HG02759 (cell line): Measurements from ENCODE around the gene ZDHHC14.
"Not testable (repeated sequence)": the region's sequence is repeated elsewhere in the genome, so short reads cannot be mapped to it uniquely, and the experiment has no call there.

Source experiments
- ATAC-seq: cut with Tn5 transposase; IDR thresholded peaks from one replicate; pipeline ENCODE4 v1.9.1; 2021; ENCODE audit warnings: mild to moderate bottlenecking, moderate library complexity; ENCODE audit not compliant: unreplicated experiment

The ZDHHC14 gene

GRCh38 chr6:157561929-157562810 lies 181.2 kb downstream of the ZDHHC14 start:
- ATAC-seq: peak; percentile 43

- no peak for ATAC-seq
These were observed 182.0 kb downstream of the ZDHHC14 start for GRCh38 chr6:157562997-157563396.

GRCh38 chr6:157563611-157564284 lies 182.8 kb downstream of the ZDHHC14 start:
- peak; percentile 71 for ATAC-seq

GRCh38 chr6:157568702-157569101 lies 187.7 kb downstream of the ZDHHC14 start:
- no peak for ATAC-seq

GRCh38 chr6:157569543-157569942 lies 188.6 kb downstream of the ZDHHC14 start:
- ATAC-seq: peak; percentile 46

GRCh38 chr6:157570104-157570503 lies 189.1 kb downstream of the ZDHHC14 start:
- ATAC-seq: no peak

GRCh38 chr6:157570752-157571151 lies 189.8 kb downstream of the ZDHHC14 start:
- ATAC-seq: peak; percentile 21

- ATAC-seq: peak; percentile 57
These were observed 190.3 kb downstream of the ZDHHC14 start for GRCh38 chr6:157571269-157571668.

GRCh38 chr6:157571950-157572349 lies 191.0 kb downstream of the ZDHHC14 start:
- ATAC-seq: no peak

- ATAC-seq: no peak
These were observed 193.9 kb downstream of the ZDHHC14 start for GRCh38 chr6:157574851-157575424.

GRCh38 chr6:157575436-157576145 lies 194.6 kb downstream of the ZDHHC14 start:
- ATAC-seq: no peak

GRCh38 chr6:157576991-157577390 lies 196.0 kb downstream of the ZDHHC14 start:
- not testable (repeated sequence) for ATAC-seq

- not testable (repeated sequence) for ATAC-seq
These were observed 197.5 kb downstream of the ZDHHC14 start for GRCh38 chr6:157578527-157578926.

- ATAC-seq: no peak
These were observed 198.6 kb downstream of the ZDHHC14 start for GRCh38 chr6:157579467-157580031.

GRCh38 chr6:157584036-157584435 lies 203.0 kb downstream of the ZDHHC14 start:
- no peak for ATAC-seq

GRCh38 chr6:157585274-157586087 lies 204.5 kb downstream of the ZDHHC14 start:
- no peak for ATAC-seq

GRCh38 chr6:157586088-157586414 lies 205.1 kb downstream of the ZDHHC14 start:
- no peak for ATAC-seq

- no peak for ATAC-seq
These were observed 205.6 kb downstream of the ZDHHC14 start for GRCh38 chr6:157586476-157587126.

- no peak for ATAC-seq
These were observed 206.3 kb downstream of the ZDHHC14 start for GRCh38 chr6:157587127-157587926.
